Stimulated activated naive B cell treated with anti-CD40 and anti-IgM and Interleukin-4, amounts not matched to agents 10 μg/mL and 1 μg/mL and 100 μg/mL, for 72 hours (primary cell): Measurements from ENCODE around the gene HSD17B8.

Source experiments
- ATAC-seq, 2 donors: fragments of 150-1000 bp; cut with Tn5 transposase; replicated peaks; 2 replicates each; pipeline ENCODE4 v1.10.0; 2021; ENCODE audit warnings: moderate library complexity in 1 of 2
- DNase-seq: peaks from one replicate; pipeline ENCODE4 v3.0.0; 2021
- H3K27ac Mint-ChIP-seq: one replicate; pipeline ENCODE4 v1.8.0; 2022; ENCODE audit warnings: mild to moderate bottlenecking, mixed read lengths
- H3K27me3 Mint-ChIP-seq, 2 donors: one replicate each; pipeline ENCODE4 v1.8.0; 2022; ENCODE audit warnings: mixed read lengths in 2 of 2
- H3K36me3 Mint-ChIP-seq, 2 donors: one replicate each; pipeline ENCODE4 v1.8.0; 2022; ENCODE audit warnings: mixed read lengths in 2 of 2, mild to moderate bottlenecking in 1 of 2
- H3K4me1 Mint-ChIP-seq, 2 donors: one replicate each; pipeline ENCODE4 v1.8.0; 2022; ENCODE audit warnings: mixed read lengths in 2 of 2, mild to moderate bottlenecking in 1 of 2
- H3K4me3 Mint-ChIP-seq, 2 donors: one replicate each; pipeline ENCODE4 v1.8.0; 2022; ENCODE audit warnings: mild to moderate bottlenecking in 2 of 2, mixed read lengths in 2 of 2, moderate library complexity in 1 of 2
- H3K9me3 Mint-ChIP-seq, 2 donors: one replicate each; pipeline ENCODE4 v1.8.0; 2022; ENCODE audit warnings: mixed read lengths in 2 of 2, mild to moderate bottlenecking in 1 of 2

HSD17B8 gene

GRCh38 chr6:33192105-33192646, 12.3 kb upstream of the HSD17B8 start, which contains the start of gene COL11A2:
TSS of gene COL11A2 (minus strand) at chr6:33192467. CDS start at chr6:33192240, 227 bp downstream.
- no peak for DNase-seq
- Mint-ChIP-seq H3K27me3 (peaks cover 32 to 46% of the 10 kb centered on the region in 2 donors), H3K27ac (peak within 1 kb of the TSS; percentile 56), H3K4me3 (peak within 1 kb of the TSS; percentile 82), H3K9me3 (no peaks in the 10 kb centered on the region), H3K4me1 (peaks cover 29 to 47% of the 10 kb centered on the region in 2 donors), H3K36me3 (peaks cover 27 to 44% of the 10 kb centered on the region in 2 donors)
- peak; percentile 49 to 56 for ATAC-seq

DNA sequence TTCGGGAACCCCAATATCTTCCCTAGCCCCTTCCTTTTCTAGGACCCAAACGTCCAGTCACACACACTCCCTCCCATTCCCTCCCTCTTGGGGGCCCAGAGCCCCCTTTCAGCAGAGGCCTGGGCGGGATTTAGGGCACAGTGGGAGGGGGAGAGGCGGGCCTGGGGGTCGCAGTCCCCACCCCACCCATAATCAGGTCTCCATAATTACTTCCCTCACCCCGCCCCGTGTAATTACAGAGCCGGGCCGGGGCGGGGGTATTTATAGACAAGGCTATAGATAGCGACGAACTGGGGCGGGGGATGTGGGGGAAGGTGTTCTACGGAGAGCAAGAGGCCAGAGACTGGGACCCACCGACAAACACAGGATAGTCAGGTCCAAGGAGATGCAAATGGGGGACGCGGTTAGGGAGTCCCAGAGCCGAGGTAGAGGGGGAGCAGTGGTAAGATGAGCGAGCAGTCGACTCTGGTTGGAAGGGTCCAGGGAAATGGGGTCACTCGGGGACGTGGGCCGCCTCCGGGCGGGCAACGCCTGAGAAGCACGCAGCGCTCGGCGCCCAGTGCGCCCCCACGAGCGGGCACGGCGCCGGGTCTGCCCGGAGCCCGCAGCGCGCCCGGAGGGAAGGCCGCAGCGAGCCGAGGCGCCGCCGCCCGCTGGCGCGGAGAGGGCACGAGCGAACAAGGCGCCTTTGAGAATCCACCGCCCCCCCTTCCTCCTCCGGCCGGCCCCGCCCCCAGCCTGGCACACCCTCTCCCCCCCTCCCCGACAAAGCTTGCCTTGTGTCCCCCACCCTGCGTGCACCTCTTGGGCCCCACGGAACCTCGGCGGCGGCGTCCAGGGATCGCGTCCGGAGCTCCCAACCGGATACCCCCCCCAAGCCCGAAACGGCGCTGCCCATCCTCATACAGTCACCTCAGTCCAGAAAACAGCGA, 11.5 kb upstream of the HSD17B8 start:
- peak overlapping the region; percentile 82 for H3K4me3 Mint-ChIP-seq
- H3K27ac Mint-ChIP-seq: peak overlapping the region; percentile 56
- H3K4me1 Mint-ChIP-seq: peaks cover 28 to 48% of the 10 kb centered on the region in 2 donors
- no peaks in the 10 kb centered on the region for H3K9me3 Mint-ChIP-seq
- H3K36me3 Mint-ChIP-seq: peaks cover 25 to 43% of the 10 kb centered on the region in 2 donors
- peaks cover 25 to 39% of the 10 kb centered on the region in 2 donors for H3K27me3 Mint-ChIP-seq
- DNase-seq: no peak
- ATAC-seq: peak; percentile 28 to 40

DNA sequence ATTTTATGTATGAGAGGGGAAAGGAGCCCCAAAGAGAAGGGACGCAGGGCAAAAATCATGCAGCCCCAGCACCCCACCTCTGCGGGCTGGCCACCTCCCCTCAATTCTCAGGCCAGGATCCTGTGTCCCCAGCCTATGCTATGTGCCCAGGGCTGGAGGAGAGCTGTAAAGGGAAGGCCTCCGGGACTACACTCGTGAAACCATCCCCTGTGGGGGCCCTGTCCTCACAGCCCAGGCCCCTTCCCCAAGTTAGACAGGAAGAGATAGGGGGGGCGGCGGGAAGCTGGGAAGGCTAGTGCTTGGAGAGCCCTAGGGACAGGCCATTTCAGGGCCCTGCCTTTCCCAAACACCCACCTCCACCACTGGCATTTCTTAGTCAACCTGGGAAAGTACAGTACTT, 10.8 kb upstream of the HSD17B8 start:
- Mint-ChIP-seq H3K4me1 (peaks cover 34 to 52% of the 10 kb centered on the region in 2 donors), H3K27ac (no peak overlapping the region), H3K36me3 (peaks cover 21 to 42% of the 10 kb centered on the region in 2 donors), H3K4me3 (peak overlapping the region; percentile 52 to 71), H3K9me3 (no peaks in the 10 kb centered on the region), H3K27me3 (peaks cover 20 to 32% of the 10 kb centered on the region in 2 donors)
- ATAC-seq (no peak), DNase-seq (no peak)

GRCh38 chr6:33194431-33194979, 9.9 kb upstream of the HSD17B8 start:
- H3K36me3 Mint-ChIP-seq: peaks cover 21 to 45% of the 10 kb centered on the region in 2 donors
- ATAC-seq (no peak), DNase-seq (no peak)
- peaks cover 43 to 61% of the 10 kb centered on the region in 2 donors for H3K4me1 Mint-ChIP-seq
- peaks cover 19 to 26% of the 10 kb centered on the region in 2 donors for H3K27me3 Mint-ChIP-seq
- no peak overlapping the region for H3K27ac Mint-ChIP-seq
- no peaks in the 10 kb centered on the region for H3K9me3 Mint-ChIP-seq
- no peak overlapping the region for H3K4me3 Mint-ChIP-seq

DNA sequence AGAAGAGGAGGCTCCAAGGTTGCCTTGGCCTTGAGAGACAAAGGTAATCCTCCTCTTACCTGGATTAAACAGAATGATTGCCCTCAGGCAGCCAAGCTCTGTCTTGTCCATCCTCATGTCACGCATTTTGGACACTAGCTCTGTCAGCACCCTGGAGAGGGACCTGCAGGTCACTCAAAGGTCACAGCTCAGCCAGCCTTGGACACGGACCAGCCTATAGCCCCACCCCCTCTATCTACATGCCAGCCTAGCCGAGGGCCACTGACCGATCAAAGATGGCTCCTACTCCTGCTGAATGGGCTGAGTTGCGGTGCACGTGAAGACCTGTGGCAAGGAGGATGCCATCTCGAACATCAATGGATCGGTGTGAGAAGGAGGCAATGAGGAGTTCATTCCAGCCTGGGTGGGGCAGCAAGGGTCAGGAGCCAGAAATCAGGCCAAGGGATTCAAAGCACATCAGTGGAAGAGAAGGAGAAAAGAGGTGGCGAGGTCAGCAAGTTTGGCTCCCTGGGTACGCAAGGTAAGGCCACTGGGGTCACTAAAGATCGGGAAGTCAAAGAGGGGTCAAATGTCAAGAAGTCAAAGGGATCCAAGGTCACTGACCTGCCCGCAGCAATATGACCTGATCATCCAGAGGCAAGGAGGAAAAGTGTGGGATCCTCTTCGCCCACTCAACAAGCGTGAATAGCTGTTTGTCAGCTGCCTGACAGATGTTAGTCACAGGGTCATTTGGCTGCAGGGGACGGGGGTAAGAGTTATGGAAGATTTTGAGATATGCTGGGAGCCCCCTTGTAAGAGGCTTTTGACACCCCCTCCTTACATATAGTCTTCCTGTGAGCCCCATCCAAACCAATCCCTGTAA, 8.9 kb upstream of the HSD17B8 start:
- DNase-seq: no peak
- Mint-ChIP-seq H3K27me3 (peaks cover 11 to 15% of the 10 kb centered on the region in 2 donors), H3K36me3 (peaks cover 20 to 45% of the 10 kb centered on the region in 2 donors), H3K4me3 (no peak overlapping the region), H3K4me1 (peaks cover 43 to 63% of the 10 kb centered on the region in 2 donors), H3K9me3 (no peaks in the 10 kb centered on the region), H3K27ac (no peak overlapping the region)
- no peak for ATAC-seq

- H3K27ac Mint-ChIP-seq: no peak overlapping the region
- H3K27me3 Mint-ChIP-seq: no peaks in the 10 kb centered on the region
- DNase-seq (no peak), ATAC-seq (peak; percentile 46 to 59)
- peak overlapping the region in 1 of 2 donors; percentile 12 for H3K4me3 Mint-ChIP-seq
- no peaks in the 10 kb centered on the region for H3K9me3 Mint-ChIP-seq
- H3K36me3 Mint-ChIP-seq: peaks cover 33 to 58% of the 10 kb centered on the region in 2 donors
- peaks cover 53 to 63% of the 10 kb centered on the region in 2 donors for H3K4me1 Mint-ChIP-seq
Observed at GRCh38 chr6:33197431-33198048, 6.9 kb upstream of the HSD17B8 start.

GRCh38 chr6:33198159-33198852, 6.1 kb upstream of the HSD17B8 start:
- DNase-seq (no peak), ATAC-seq (no peak)
- peaks cover 57 to 63% of the 10 kb centered on the region in 2 donors for H3K4me1 Mint-ChIP-seq
- H3K36me3 Mint-ChIP-seq: peaks cover 40 to 66% of the 10 kb centered on the region in 2 donors
- H3K27ac Mint-ChIP-seq: peak overlapping the region; percentile 32
- H3K4me3 Mint-ChIP-seq: peak overlapping the region; percentile 99 to 100
- H3K9me3 Mint-ChIP-seq: no peaks in the 10 kb centered on the region
- no peaks in the 10 kb centered on the region for H3K27me3 Mint-ChIP-seq

DNA sequence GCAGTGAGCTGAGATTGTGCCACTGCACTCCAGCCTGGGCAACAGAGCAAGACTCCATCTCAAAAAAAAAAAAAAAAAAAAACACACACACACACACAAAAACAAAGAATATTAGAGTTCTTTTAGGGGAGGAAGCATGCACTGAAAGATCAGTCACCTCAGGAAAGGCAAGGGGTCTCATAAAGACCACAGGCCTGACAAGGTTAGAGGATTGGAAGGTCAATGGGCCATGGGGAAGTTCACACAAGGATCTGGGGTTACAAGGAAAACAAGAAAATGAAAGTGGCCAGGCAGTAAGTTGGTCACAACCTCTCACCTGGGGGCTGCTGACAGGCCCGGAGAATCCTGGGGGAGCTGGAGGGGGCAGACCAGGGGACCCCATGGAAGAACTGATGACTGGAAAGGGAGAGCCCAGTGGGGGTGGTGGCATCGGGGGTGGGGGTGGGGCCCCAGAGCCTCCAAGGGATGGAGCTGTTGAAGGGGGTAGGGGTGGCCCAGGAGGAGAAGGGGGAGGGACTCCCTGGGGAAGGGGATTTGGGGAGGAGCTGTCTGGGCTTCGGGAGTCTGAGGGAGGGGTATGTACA, 5.5 kb upstream of the HSD17B8 start:
- no peak for ATAC-seq
- Mint-ChIP-seq H3K4me3 (peak overlapping the region; percentile 99 to 100), H3K36me3 (peaks cover 46 to 72% of the 10 kb centered on the region in 2 donors), H3K9me3 (no peaks in the 10 kb centered on the region), H3K27me3 (no peaks in the 10 kb centered on the region), H3K4me1 (peaks cover 58 to 63% of the 10 kb centered on the region in 2 donors), H3K27ac (peak overlapping the region; percentile 72)
- no peak for DNase-seq

GRCh38 chr6:33199687-33200218, 4.7 kb upstream of the HSD17B8 start:
- peak overlapping the region; percentile 70 for H3K27ac Mint-ChIP-seq
- no peaks in the 10 kb centered on the region for H3K9me3 Mint-ChIP-seq
- ATAC-seq: peak; percentile 42 to 46
- peaks cover 61 to 68% of the 10 kb centered on the region in 2 donors for H3K4me1 Mint-ChIP-seq
- H3K27me3 Mint-ChIP-seq: no peaks in the 10 kb centered on the region
- H3K4me3 Mint-ChIP-seq: peak overlapping the region; percentile 99 to 100
- DNase-seq: peak; percentile 56
- peaks cover 44 to 69% of the 10 kb centered on the region in 2 donors for H3K36me3 Mint-ChIP-seq

DNA sequence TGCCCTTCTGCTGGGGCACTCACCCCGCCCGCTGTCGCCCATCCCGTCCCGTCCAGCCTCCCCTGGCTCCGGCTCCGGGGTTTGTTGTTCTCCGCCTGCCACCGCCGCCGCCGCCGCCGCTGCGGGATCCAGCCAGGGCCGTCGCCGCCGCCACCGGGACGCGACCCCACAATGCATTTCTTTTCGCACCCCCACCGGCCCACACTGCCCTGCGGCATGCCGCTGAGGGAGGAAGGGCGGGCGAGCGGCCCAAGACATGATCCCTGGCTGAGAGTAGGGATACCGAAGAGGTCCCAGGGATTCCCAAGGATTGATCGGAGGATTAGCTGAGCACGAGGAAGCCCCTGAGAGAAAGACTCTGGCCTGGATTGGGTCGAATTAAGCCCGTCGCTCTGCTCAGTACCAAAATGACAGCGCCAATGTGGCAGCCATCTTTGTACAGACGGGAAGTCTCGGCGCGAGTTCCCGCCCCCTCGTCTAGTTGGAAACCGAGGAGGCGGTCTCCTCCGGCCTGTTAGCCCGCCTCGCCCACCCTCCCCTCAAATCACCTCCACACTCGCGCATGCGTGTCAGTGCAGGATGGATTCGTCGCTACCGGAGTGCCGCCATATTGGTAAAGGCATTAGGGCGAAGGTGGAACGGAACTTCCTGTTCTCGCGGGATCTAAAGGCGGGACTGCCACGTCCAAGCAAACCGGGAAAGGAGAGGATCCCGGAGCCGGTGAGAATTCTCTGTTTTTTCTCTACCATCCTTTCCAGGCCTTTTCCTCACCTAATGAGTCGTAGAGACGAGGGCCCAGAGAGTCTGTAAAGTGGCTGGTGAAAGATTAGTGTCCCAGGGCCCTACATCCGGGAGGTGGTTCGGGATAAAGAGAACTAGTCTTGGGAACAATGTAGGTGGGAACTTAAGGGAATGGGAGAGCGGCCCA, 4.0 kb upstream of the HSD17B8 start, which contains the start of the genes RXRB and SLC39A7:
RXRB (minus strand) TSS at position 447 of the 928 bp plus-strand sequence; CDS start at position 258, 189 bp downstream.
SLC39A7 (plus strand) TSS at position 649 of the 928 bp plus-strand sequence. CDS start 379 bp downstream, outside the sequence.
- Mint-ChIP-seq H3K36me3 (peaks cover 39 to 61% of the 10 kb centered on the region in 2 donors), H3K27ac (peak within 1 kb of the TSS; percentile 99), H3K4me1 (peaks cover 68 to 75% of the 10 kb centered on the region in 2 donors), H3K27me3 (no peaks in the 10 kb centered on the region), H3K4me3 (peak within 1 kb of the TSS; percentile 99 to 100), H3K9me3 (no peaks in the 10 kb centered on the region)
- peak; percentile 71 to 76 for ATAC-seq
- peak; percentile 95 for DNase-seq

DNA sequence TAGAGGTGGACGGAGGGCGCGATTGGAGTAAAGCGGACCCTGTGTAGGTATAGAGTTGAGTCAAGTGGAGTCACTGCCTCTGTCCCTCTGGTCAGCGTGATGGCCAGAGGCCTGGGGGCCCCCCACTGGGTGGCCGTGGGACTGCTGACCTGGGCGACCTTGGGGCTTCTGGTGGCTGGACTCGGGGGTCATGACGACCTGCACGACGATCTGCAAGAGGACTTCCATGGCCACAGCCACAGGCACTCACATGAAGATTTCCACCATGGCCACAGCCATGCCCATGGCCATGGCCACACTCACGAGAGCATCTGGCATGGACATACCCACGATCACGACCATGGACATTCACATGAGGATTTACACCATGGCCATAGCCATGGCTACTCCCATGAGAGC, 3.3 kb upstream of the HSD17B8 start:
- H3K27me3 Mint-ChIP-seq: no peaks in the 10 kb centered on the region

More for the DNA sequence above, 3.3 kb upstream of the HSD17B8 start:
- peaks cover 73 to 82% of the 10 kb centered on the region in 2 donors for H3K4me1 Mint-ChIP-seq
- H3K27ac Mint-ChIP-seq: peak overlapping the region; percentile 99
- H3K4me3 Mint-ChIP-seq: peak overlapping the region; percentile 99 to 100
- H3K9me3 Mint-ChIP-seq: no peaks in the 10 kb centered on the region
- no peak for DNase-seq
- H3K36me3 Mint-ChIP-seq: peaks cover 33 to 59% of the 10 kb centered on the region in 2 donors
- no peak for ATAC-seq
